Activated naive CD4-positive, alpha-beta T cell treated with anti-CD3 and anti-CD28 coated beads, Interleukin-2, amount 50 U/mL, for 24 hours (primary cell): ENCODE data around the gene TGFBR3L.
"Not testable (repeated sequence)": the region's sequence is repeated elsewhere in the genome, so short reads cannot be mapped to it uniquely, and the experiment has no call there.

ENCODE experiments used
- H3K27ac Mint-ChIP-seq: one replicate; pipeline ENCODE4 v1.8.0; 2021; ENCODE audit warnings: mild to moderate bottlenecking, mixed read lengths
- H3K27me3 Mint-ChIP-seq: one replicate; pipeline ENCODE4 v1.8.0; 2021; ENCODE audit warnings: mixed read lengths
- H3K36me3 Mint-ChIP-seq: one replicate; pipeline ENCODE4 v1.8.0; 2021; ENCODE audit warnings: mixed read lengths
- H3K4me1 Mint-ChIP-seq: one replicate; pipeline ENCODE4 v1.8.0; 2021; ENCODE audit warnings: mixed read lengths
- H3K4me3 Mint-ChIP-seq: one replicate; pipeline ENCODE4 v1.8.0; 2021; ENCODE audit warnings: mild to moderate bottlenecking, mixed read lengths
- H3K9me3 Mint-ChIP-seq: one replicate; pipeline ENCODE4 v1.8.0; 2021; ENCODE audit warnings: mixed read lengths

TGFBR3L gene

DNA sequence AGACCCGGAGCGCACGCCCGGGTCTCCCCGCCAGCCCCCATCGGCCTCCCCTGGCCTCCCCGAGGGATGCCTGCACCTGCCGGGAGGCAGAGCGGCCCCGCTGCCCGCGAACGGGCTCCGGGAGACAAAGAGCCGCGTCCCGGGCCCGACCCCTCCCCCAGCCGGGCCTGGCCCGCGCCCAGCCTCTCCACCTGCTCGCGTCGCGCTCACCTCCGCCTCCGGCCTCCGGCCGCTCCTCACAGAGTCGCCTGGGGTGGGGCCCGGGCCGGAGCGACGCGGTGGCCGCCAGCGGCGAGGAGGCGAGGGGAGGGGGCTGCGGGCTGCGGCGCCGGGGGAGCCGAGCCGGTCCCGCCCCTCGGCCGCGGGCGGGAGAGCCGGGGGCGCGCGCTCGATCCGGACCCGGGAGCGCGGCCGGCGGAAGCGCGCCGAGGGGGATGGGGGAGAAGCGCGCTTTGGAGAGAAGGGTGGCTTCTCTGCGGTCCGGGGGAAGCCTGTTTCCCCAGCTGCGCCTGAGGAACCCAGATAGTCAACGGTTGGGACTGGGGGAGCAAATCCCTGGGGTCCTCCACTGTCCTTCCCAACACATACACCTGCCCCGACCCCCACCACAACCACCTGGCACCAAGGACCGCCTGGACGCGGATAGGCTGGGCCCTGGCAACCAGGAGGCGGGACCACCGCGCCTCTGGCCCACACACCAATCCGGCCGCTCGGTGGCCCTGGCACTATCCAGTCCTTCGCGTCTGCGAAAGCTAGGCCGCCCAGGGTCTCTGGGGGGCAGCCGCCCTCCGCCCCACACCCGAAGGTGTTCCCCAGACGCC is 40.3 kb upstream of the TGFBR3L start, which contains the start of gene PRR36:
Gene PRR36 (minus strand): TSS at position 315 of the 821 bp plus-strand sequence. CDS start 701 bp downstream, outside the sequence.
- H3K27me3 Mint-ChIP-seq = peaks cover 12% of the 10 kb centered on the region
- peaks cover 23% of the 10 kb centered on the region for H3K4me1 Mint-ChIP-seq
- no peaks in the 10 kb centered on the region for H3K36me3 Mint-ChIP-seq
- peak within 1 kb of the TSS; percentile 82 for H3K4me3 Mint-ChIP-seq
- no peak within 1 kb of the TSS for H3K27ac Mint-ChIP-seq
- no peaks in the 10 kb centered on the region for H3K9me3 Mint-ChIP-seq

GRCh38 chr19:7874897-7875273 is 39.7 kb upstream of the TGFBR3L start:
- peak overlapping the region; percentile 59 for H3K4me3 Mint-ChIP-seq

GRCh38 chr19:7877249-7877836 is 37.3 kb upstream of the TGFBR3L start:
- no peaks in the 10 kb centered on the region for H3K36me3 Mint-ChIP-seq
- H3K4me3 Mint-ChIP-seq = no peak overlapping the region
- no peaks in the 10 kb centered on the region for H3K9me3 Mint-ChIP-seq
- peaks cover 7% of the 10 kb centered on the region for H3K4me1 Mint-ChIP-seq
- H3K27ac Mint-ChIP-seq = no peak overlapping the region
- H3K27me3 Mint-ChIP-seq = peaks cover 1% of the 10 kb centered on the region

More at GRCh38 chr19:7874897-7875273, 39.7 kb upstream of the TGFBR3L start:
- Mint-ChIP-seq H3K27me3 (peaks cover 12% of the 10 kb centered on the region), H3K9me3 (no peaks in the 10 kb centered on the region), H3K27ac (no peak overlapping the region), H3K36me3 (no peaks in the 10 kb centered on the region), H3K4me1 (peaks cover 23% of the 10 kb centered on the region)

DNA sequence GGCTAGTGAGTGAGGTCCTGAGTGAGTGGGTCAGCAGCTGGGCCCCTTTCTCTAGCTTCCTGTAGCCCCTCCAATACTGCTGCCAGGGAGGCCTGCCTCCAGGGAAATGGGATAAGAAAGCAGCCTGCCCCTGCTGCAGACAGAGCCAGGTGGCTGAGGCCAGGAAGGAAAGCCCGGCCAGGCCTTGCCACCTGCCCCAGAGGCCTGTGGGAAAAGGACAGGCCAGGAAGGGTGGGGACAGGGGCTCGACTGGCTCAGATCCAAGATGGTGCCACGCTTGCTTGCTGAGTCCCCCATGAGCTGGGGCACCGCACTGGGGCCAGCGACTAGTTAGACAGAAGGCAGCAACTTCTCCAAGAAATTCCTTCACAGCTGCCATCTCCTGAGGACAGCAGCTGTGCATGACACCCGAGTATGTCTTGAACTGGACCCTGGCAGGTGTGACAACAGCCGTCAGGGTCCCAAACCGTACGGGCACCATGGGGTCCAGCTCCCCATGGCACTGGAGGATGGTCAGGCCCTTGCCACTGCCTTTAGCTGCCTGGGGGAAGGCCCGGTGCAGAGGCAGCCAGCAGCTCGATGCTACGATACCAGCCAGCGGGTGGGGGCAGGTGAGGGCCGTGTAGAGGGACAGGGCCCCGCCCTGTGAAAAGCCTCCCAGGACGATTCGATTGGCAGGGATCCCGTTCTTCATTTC is 35.4 kb upstream of the TGFBR3L start:
- peaks cover 3% of the 10 kb centered on the region for H3K4me1 Mint-ChIP-seq
- no peak overlapping the region for H3K27ac Mint-ChIP-seq

DNA sequence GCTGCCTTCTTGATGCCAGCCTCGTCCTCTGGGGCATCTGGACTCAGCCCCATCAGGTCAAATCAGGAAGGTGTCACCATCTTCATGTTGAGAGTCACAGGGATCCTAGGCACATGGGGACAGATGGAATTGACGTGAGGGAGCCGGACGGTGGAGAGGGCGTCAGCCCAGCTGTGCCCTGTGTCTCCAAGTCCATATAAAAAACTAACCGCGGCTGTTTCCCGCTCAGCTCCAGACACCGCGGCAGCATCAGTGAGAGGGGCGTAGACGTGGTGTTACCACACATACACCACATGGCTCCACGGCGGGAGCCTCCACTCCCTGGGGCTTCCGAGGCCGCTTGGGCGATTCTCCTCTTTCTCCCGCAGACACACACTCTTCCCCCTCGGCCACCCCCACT is 34.8 kb upstream of the TGFBR3L start:
- Mint-ChIP-seq H3K27ac (no peak overlapping the region), H3K9me3 (no peaks in the 10 kb centered on the region), H3K4me3 (no peak overlapping the region), H3K36me3 (no peaks in the 10 kb centered on the region), H3K27me3 (no peaks in the 10 kb centered on the region), H3K4me1 (no peaks in the 10 kb centered on the region)

More for the DNA sequence above, 35.4 kb upstream of the TGFBR3L start:
- Mint-ChIP-seq H3K4me3 (no peak overlapping the region), H3K9me3 (no peaks in the 10 kb centered on the region), H3K27me3 (no peaks in the 10 kb centered on the region), H3K36me3 (no peaks in the 10 kb centered on the region)

DNA sequence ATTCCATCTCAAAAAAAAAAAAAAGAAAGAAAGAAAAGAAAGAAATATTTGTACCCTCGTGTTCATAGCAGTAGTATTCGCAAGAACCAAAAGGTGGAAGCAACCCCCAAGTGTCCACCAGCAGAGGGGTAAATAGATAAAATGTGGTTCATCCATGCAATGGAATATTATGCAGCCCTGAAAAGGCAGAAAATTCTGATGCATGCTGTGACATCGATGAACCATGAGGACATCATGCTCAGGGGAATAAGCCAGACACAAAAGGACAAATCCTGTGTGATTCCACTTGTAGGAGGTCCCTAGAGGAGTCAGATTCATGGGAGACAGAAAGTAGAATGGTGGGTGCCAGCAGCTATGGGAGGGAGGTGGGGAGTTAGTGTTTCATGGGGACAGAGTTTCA is 32.7 kb upstream of the TGFBR3L start:
- no peaks in the 10 kb centered on the region for H3K9me3 Mint-ChIP-seq
- no peak overlapping the region for H3K4me3 Mint-ChIP-seq
- peak overlapping the region; percentile 23 for H3K27ac Mint-ChIP-seq
- H3K27me3 Mint-ChIP-seq = no peaks in the 10 kb centered on the region
- H3K36me3 Mint-ChIP-seq = no peaks in the 10 kb centered on the region
- H3K4me1 Mint-ChIP-seq = no peaks in the 10 kb centered on the region

GRCh38 chr19:7883105-7883504 is 31.5 kb upstream of the TGFBR3L start:
- no peaks in the 10 kb centered on the region for H3K36me3 Mint-ChIP-seq
- no peak overlapping the region for H3K4me3 Mint-ChIP-seq
- H3K4me1 Mint-ChIP-seq = no peaks in the 10 kb centered on the region
- peaks cover 1% of the 10 kb centered on the region for H3K27me3 Mint-ChIP-seq
- no peak overlapping the region for H3K27ac Mint-ChIP-seq
- H3K9me3 Mint-ChIP-seq = no peaks in the 10 kb centered on the region

- Mint-ChIP-seq H3K4me3 (no peak overlapping the region), H3K9me3 (no peaks in the 10 kb centered on the region), H3K4me1 (no peaks in the 10 kb centered on the region), H3K27me3 (peaks cover 4% of the 10 kb centered on the region), H3K36me3 (no peaks in the 10 kb centered on the region), H3K27ac (no peak overlapping the region)
Observed at GRCh38 chr19:7883796-7884570, 30.6 kb upstream of the TGFBR3L start.

- Mint-ChIP-seq H3K9me3 (no peaks in the 10 kb centered on the region), H3K4me1 (no peaks in the 10 kb centered on the region), H3K4me3 (no peak overlapping the region), H3K36me3 (no peaks in the 10 kb centered on the region), H3K27ac (no peak overlapping the region), H3K27me3 (peaks cover 5% of the 10 kb centered on the region)
Observed at GRCh38 chr19:7885818-7886217, 28.8 kb upstream of the TGFBR3L start.

- Mint-ChIP-seq H3K9me3 (no peaks in the 10 kb centered on the region), H3K4me3 (no peak overlapping the region), H3K4me1 (no peaks in the 10 kb centered on the region), H3K36me3 (no peaks in the 10 kb centered on the region), H3K27ac (no peak overlapping the region), H3K27me3 (peaks cover 5% of the 10 kb centered on the region)
Observed at GRCh38 chr19:7887408-7888144, 27.1 kb upstream of the TGFBR3L start.

- H3K4me3 Mint-ChIP-seq = no peak within 1 kb of the TSS
- no peaks in the 10 kb centered on the region for H3K36me3 Mint-ChIP-seq
- no peaks in the 10 kb centered on the region for H3K9me3 Mint-ChIP-seq
- no peak within 1 kb of the TSS for H3K27ac Mint-ChIP-seq
- H3K4me1 Mint-ChIP-seq = no peaks in the 10 kb centered on the region
- peaks cover 5% of the 10 kb centered on the region for H3K27me3 Mint-ChIP-seq
Observed at GRCh38 chr19:7888145-7888825, 26.3 kb upstream of the TGFBR3L start, which contains the start of gene LRRC8E. Gene LRRC8E (plus strand): TSS chr19:7888510. CDS start chr19:7895604, 7,094 bp downstream.

DNA sequence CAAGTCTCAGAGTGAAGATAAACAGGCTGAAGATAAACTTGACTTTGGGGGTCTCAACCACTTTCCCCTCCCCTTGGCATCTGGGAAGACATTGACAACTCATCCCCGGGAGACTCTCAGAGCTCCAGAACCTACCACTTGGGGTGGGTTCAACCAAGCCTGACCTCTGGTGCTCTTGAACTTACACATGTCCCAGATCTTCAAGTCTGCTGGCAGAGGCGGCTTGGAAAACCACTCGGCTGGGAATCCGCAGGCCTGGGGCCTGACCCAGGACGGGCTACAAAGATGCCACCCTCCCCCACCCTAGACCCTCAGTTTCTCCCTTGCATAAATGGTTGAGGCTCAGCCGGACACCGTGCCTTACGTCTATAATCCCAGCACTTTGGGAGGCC is 25.8 kb upstream of the TGFBR3L start:
- Mint-ChIP-seq H3K27me3 (peaks cover 5% of the 10 kb centered on the region), H3K4me3 (no peak overlapping the region), H3K9me3 (no peaks in the 10 kb centered on the region), H3K36me3 (no peaks in the 10 kb centered on the region), H3K4me1 (no peaks in the 10 kb centered on the region), H3K27ac (no peak overlapping the region)

DNA sequence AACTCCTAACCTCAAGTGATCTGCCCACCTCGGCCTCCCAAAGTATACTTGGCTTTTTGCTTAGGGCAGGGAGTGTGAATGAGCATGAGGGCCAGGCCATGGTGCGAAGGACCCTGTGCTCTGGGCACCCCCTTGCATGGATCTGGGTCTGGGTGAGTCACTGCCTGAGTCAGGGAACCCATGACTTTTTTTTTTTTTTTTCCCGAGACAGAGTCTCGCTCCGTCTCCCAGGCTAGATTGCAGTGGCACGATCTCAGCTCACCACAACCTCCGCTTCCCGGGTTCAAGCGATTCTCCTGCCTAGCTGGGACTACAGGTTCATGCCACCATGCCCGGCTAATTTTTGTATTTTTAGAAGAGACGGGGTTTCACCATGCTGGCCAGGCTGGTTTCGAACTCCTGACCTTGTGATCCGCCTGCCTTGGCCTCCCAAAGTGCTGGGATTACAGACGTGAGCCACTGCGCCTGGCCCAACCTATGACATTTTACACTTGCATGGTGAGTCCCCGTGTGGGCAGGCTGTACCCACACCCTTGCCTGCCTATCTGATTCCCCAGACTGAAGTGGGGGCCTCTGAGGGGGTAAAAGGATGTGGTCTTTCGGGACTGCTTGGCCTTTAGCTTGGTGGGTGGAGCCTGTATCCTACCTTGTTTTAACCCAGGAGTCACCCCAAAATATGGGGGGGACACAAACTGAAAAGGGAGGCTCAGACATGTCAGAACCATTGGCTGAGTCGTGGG is 21.1 kb upstream of the TGFBR3L start:
- H3K36me3 Mint-ChIP-seq, H3K27me3 Mint-ChIP-seq, H3K4me3 Mint-ChIP-seq, H3K27ac Mint-ChIP-seq, H3K4me1 Mint-ChIP-seq, H3K9me3 Mint-ChIP-seq: not testable (repeated sequence)
